ENCODE measurements around the gene SLK. TPM values are rescaled to one million over a fixed set of nuclear protein-coding genes. Genes with fewer than 3 reads are reported as not detected.

The SLK gene
- total RNA-seq, 1 experiment from 2014 or later = 39.1 TPM

- POLR2A ChIA-PET (ENCODE audit: low non-redundant PET) = no interaction called here
Measured at GRCh38 chr10:103941801-103942200, 25.1 kb upstream of the SLK start.

DNA sequence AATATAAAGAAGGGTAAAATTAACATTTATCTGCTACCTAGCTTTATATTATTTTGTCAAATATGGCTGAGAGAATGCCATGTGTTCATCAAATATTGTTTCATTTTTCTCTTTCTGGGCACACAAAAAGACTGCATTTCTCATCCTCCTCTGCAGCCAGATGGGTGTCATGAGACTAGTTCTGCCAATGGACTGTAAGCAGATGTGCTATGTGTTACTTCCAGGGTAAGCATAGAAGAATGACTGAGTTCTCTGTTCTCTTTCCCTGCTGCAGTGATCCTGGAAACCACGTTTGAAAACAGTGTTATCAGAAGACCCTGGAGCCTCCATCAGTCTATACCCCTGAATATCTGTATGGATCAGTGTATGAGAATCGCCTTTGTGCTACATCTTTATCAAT lies 24.1 kb upstream of the SLK start:
- Histone ChIP-seq H3K36me3 (ENCODE audit: insufficient read depth, low read length, poor library complexity, severe bottlenecking) (no peaks in the 10 kb centered on the region), H3K27me3 (replicated peaks; ENCODE audit: insufficient read depth, low read depth, low read length, poor library complexity) (no peaks in the 10 kb centered on the region), H3K4me3 (ENCODE audit: low read depth, low read length, poor library complexity, severe bottlenecking) (no peak overlapping the region), H3K27ac (ENCODE audit: low read depth, low read length, poor library complexity, severe bottlenecking) (no peak overlapping the region), H3K4me1 (ENCODE audit: insufficient read depth, low read length, poor library complexity, severe bottlenecking) (no peaks in the 10 kb centered on the region), H3K9me3 (ENCODE audit: low read depth, low read length, poor library complexity, severe bottlenecking) (no peaks in the 10 kb centered on the region)
- intact Hi-C loops (cut with micrococcal nuclease; ENCODE audit: unreplicated experiment) = no loop called here
- no peak for DNase-seq (ENCODE audit: low spot score)
- ChIA-PET POLR2A (ENCODE audit: low non-redundant PET) (no interaction called here), CTCF (no interaction called here)
- BruUV-seq (replicated peaks) = no TSS peak
- TF ChIP-seq CTCF (conservative IDR thresholded peaks at IDR 0.05; ENCODE audit: low read depth, low read length) = no peak
- no peak for TF ChIP-seq EZH2 (IDR thresholded peaks at IDR 0.05; ENCODE audit: borderline replicate concordance, low read depth, low read length, poor library complexity, severe bottlenecking)

More at GRCh38 chr10:103941801-103942200, 25.1 kb upstream of the SLK start:
- Histone ChIP-seq H3K9me3 (ENCODE audit: low read depth, low read length, poor library complexity, severe bottlenecking) (no peaks in the 10 kb centered on the region), H3K36me3 (ENCODE audit: insufficient read depth, low read length, poor library complexity, severe bottlenecking) (no peaks in the 10 kb centered on the region), H3K4me1 (ENCODE audit: insufficient read depth, low read length, poor library complexity, severe bottlenecking) (no peaks in the 10 kb centered on the region), H3K27me3 (replicated peaks; ENCODE audit: insufficient read depth, low read depth, low read length, poor library complexity) (no peaks in the 10 kb centered on the region), H3K27ac (ENCODE audit: low read depth, low read length, poor library complexity, severe bottlenecking) (no peak overlapping the region), H3K4me3 (ENCODE audit: low read depth, low read length, poor library complexity, severe bottlenecking) (no peak overlapping the region)
- TF ChIP-seq EZH2 (IDR thresholded peaks at IDR 0.05; ENCODE audit: borderline replicate concordance, low read depth, low read length, poor library complexity, severe bottlenecking) = no peak
- intact Hi-C loops (cut with micrococcal nuclease; ENCODE audit: unreplicated experiment) = no loop called here
- CTCF ChIA-PET = no interaction called here
- DNase-seq (ENCODE audit: low spot score) = no peak
- BruUV-seq (replicated peaks) = no TSS peak

DNA sequence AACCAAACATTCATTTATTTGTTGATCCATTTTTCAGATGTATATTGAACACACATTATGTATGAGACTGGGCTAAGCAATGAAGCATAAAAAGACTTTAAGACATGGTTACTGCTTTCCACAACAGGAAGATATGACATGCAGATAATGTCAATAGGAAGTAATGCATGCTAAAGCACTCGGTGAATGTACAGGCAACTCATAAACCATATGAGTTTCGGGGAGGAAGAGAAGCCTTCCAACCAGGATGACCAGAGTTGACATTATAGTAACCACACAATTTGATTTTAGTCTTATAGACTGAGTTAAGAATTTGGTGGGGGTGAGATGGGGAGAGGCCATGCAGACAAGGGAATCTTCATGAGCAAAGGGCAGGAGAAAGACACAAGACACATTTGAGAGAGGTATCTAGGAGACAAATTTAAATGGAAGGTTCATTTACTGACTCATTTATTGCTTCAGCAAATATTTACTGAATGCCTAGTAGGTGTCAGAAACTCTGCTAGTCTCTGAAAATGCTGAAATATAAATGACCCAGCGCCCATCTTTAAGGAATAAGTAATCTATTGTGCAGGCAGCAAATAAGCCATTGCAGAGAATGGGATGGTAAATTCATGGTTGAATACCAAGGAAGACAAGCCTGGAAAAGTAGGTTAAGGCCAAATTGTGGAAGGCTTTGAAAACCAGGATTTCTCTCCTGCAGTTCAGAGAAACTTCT lies 19.0 kb upstream of the SLK start:
- no peaks in the 10 kb centered on the region for H3K27me3 ChIP-seq (replicated peaks; ENCODE audit: insufficient read depth, low read depth, low read length, poor library complexity)
- CTCF ChIA-PET = no interaction called here
- BruUV-seq (replicated peaks) = no TSS peak
- H3K9me3 ChIP-seq (ENCODE audit: low read depth, low read length, poor library complexity, severe bottlenecking) = no peaks in the 10 kb centered on the region
- H3K36me3 ChIP-seq (ENCODE audit: insufficient read depth, low read length, poor library complexity, severe bottlenecking) = no peaks in the 10 kb centered on the region
- H3K4me3 ChIP-seq (ENCODE audit: low read depth, low read length, poor library complexity, severe bottlenecking) = no peak overlapping the region
- no peak for DNase-seq (ENCODE audit: low spot score)
- POLR2A ChIA-PET (ENCODE audit: low non-redundant PET) = no interaction called here
- TF ChIP-seq CTCF (conservative IDR thresholded peaks at IDR 0.05; ENCODE audit: low read depth, low read length) = no peak
- TF ChIP-seq EZH2 (IDR thresholded peaks at IDR 0.05; ENCODE audit: borderline replicate concordance, low read depth, low read length, poor library complexity, severe bottlenecking) = no peak
- H3K4me1 ChIP-seq (ENCODE audit: insufficient read depth, low read length, poor library complexity, severe bottlenecking) = no peaks in the 10 kb centered on the region
- intact Hi-C loops (cut with micrococcal nuclease; ENCODE audit: unreplicated experiment) = no loop called here
- H3K27ac ChIP-seq (ENCODE audit: low read depth, low read length, poor library complexity, severe bottlenecking) = no peak overlapping the region

DNA sequence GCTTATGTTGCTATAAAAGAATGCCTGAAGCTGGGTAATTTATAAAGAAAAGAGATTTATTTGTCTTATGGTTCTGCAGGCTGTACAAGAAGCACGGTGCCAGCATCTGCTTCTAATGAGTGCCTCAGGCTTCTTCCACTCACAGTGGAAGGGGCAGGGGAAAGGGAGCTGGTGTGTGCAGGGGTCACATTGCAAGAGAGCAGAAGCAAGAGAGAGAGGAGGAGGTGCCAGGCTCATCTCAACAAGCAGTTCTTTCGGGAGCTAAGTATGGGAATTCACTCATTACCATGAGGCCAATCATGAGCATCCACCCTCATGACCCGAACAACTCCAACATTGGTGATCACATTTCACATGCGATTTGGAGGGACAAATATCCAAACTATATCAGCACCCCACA lies 17.2 kb upstream of the SLK start:
- H3K27ac ChIP-seq (ENCODE audit: low read depth, low read length, poor library complexity, severe bottlenecking) = no peak overlapping the region
- no peak overlapping the region for H3K4me3 ChIP-seq (ENCODE audit: low read depth, low read length, poor library complexity, severe bottlenecking)
- no TSS peak for BruUV-seq (replicated peaks)
- H3K4me1 ChIP-seq (ENCODE audit: insufficient read depth, low read length, poor library complexity, severe bottlenecking) = no peaks in the 10 kb centered on the region
- TF ChIP-seq EZH2 (IDR thresholded peaks at IDR 0.05; ENCODE audit: borderline replicate concordance, low read depth, low read length, poor library complexity, severe bottlenecking) (no peak), CTCF (conservative IDR thresholded peaks at IDR 0.05; ENCODE audit: low read depth, low read length) (no peak)
- ChIA-PET CTCF (no interaction called here), POLR2A (ENCODE audit: low non-redundant PET) (no interaction called here)
- DNase-seq (ENCODE audit: low spot score) = no peak
- intact Hi-C loops (cut with micrococcal nuclease; ENCODE audit: unreplicated experiment) = no loop called here
- H3K36me3 ChIP-seq (ENCODE audit: insufficient read depth, low read length, poor library complexity, severe bottlenecking) = no peaks in the 10 kb centered on the region
- H3K27me3 ChIP-seq (replicated peaks; ENCODE audit: insufficient read depth, low read depth, low read length, poor library complexity) = no peaks in the 10 kb centered on the region
- peaks cover 5% of the 10 kb centered on the region for H3K9me3 ChIP-seq (ENCODE audit: low read depth, low read length, poor library complexity, severe bottlenecking)
